H1 (cell line): Measurements from ENCODE around the gene C1orf21. TPM values are rescaled to one million over a fixed set of nuclear protein-coding genes. Genes with fewer than 3 reads are reported as not detected.
A peak's percentile ranks its signal among the peaks of the same experiment; 100 is the strongest.

Experiments used
- CTCF ChIA-PET: fragments of 300-600 bp; sonication (Branson Sonifier 250); formaldehyde crosslinking; loops from one replicate; lab custom pipeline; 2021; ENCODE audit not compliant: partially characterized antibody; lab: Charles Lee
- POLR2A ChIA-PET: fragments of 300-600 bp; sonication (Branson Sonifier 250); formaldehyde crosslinking; loops from one replicate; lab custom pipeline; 2021; ENCODE audit warnings: inconsistent platforms; ENCODE audit not compliant: partially characterized antibody; lab: Charles Lee
- DNase-seq, 2 experiments: peaks; one replicate each; pipeline versions ENCODE4 v3.0.0 to v3.0.0-alpha.2; 2010 to 2022; ENCODE audit warnings: low spot score in 2 of 2, low read depth in 1 of 2, mixed read lengths in 1 of 2
- FAIRE-seq: peaks from 2 replicates; lab custom pipeline; 2011; peaks lifted over from hg19 to GRCh38; lab: Jason Lieb, UNC
- H2AFZ ChIP-seq: 2 replicates; pipeline ENCODE4 v1.8.1; 2012; ENCODE audit warnings: low read length, inconsistent platforms
- H2AK5ac ChIP-seq: 2 replicates; pipeline ENCODE4 v1.6.1; 2013; ENCODE audit warnings: low read depth, low read length
- H2BK120ac ChIP-seq: replicated peaks from 2 replicates; pipeline ENCODE3; 2013; ENCODE audit warnings: low read depth, low read length, inconsistent platforms
- H2BK12ac ChIP-seq: 2 replicates; pipeline ENCODE4 v1.6.1; 2013; ENCODE audit warnings: low read depth, low read length
- H2BK15ac ChIP-seq: 2 replicates; pipeline ENCODE4 v1.6.1; 2013; ENCODE audit warnings: low read length
- H2BK20ac ChIP-seq: 2 replicates; pipeline ENCODE4 v1.6.1; 2013; ENCODE audit warnings: low read length
- H2BK5ac ChIP-seq: 2 replicates; pipeline ENCODE4 v1.6.1; 2013; ENCODE audit warnings: low read depth, low read length
- H3K14ac ChIP-seq: 2 replicates; pipeline ENCODE4 v1.6.1; 2013; ENCODE audit warnings: inconsistent platforms; ENCODE audit not compliant: insufficient read length
- H3K18ac ChIP-seq: 2 replicates; pipeline ENCODE4 v1.6.1; 2013; ENCODE audit warnings: low read length; ENCODE audit errors: extremely low read depth
- H3K23ac ChIP-seq: 2 replicates; pipeline ENCODE4 v1.6.1; 2013; ENCODE audit warnings: inconsistent platforms; ENCODE audit not compliant: insufficient read length
- H3K23me2 ChIP-seq: 2 replicates; pipeline ENCODE4 v1.6.1; 2013; ENCODE audit warnings: low read depth, low read length
- H3K27ac ChIP-seq: 2 replicates; pipeline ENCODE4 v1.6.1; 2011; ENCODE audit warnings: low read depth, low read length, inconsistent platforms
- H3K27me3 ChIP-seq, 4 experiments: replicated peaks in 1 of 4; 1 replicate in 1 of 4; 2 replicates in 3 of 4; pipeline versions ENCODE4 v1.6.1 to v1.8.1; 2011 to 2013; ENCODE audit warnings: low read length in 3 of 4, mild to moderate bottlenecking in 3 of 4, inconsistent platforms in 2 of 4, mixed read lengths in 2 of 4, moderate library complexity in 1 of 4; ENCODE audit not compliant: control insufficient read depth in 3 of 4, insufficient read depth in 3 of 4; ENCODE audit errors: extremely low read depth in 1 of 4
- H3K36me3 ChIP-seq, 4 experiments: 2 replicates each; pipeline versions ENCODE4 v1.6.1 to v1.8.1; 2011 to 2013; ENCODE audit warnings: mild to moderate bottlenecking in 4 of 4, low read length in 3 of 4, moderate library complexity in 2 of 4, control low read depth in 1 of 4, inconsistent platforms in 1 of 4; ENCODE audit not compliant: insufficient read depth in 4 of 4, control insufficient read depth in 2 of 4
- H3K4ac ChIP-seq: replicated peaks from 2 replicates; pipeline ENCODE3; 2013; ENCODE audit warnings: low read length, low read depth, mixed read lengths, inconsistent platforms; ENCODE audit not compliant: insufficient read length
- H3K4me1 ChIP-seq, 4 experiments: replicated peaks in 1 of 4; 1 replicate in 1 of 4; 2 replicates in 3 of 4; pipeline versions ENCODE4 v1.6.1 to v1.8.1; 2011 to 2013; ENCODE audit warnings: low read length in 3 of 4, inconsistent platforms in 2 of 4, mixed read lengths in 1 of 4; ENCODE audit not compliant: insufficient read depth in 4 of 4, control insufficient read depth in 3 of 4
- H3K4me2 ChIP-seq, 2 experiments: 2 replicates each; pipeline versions ENCODE4 v1.6.1 to v1.8.1; 2011 to 2013; ENCODE audit warnings: low read depth in 2 of 2, low read length in 2 of 2, control low read depth in 1 of 2, inconsistent platforms in 1 of 2, mild to moderate bottlenecking in 1 of 2; ENCODE audit not compliant: insufficient read depth in 1 of 2
- H3K4me3 ChIP-seq, 4 experiments: fragments of 200-600, 300-600 bp in 1 of 4; sonication (generic), shearing (Covaris generic), sonication (Bioruptor Twin) in 1 of 4; 2 replicates each; pipeline versions ENCODE4 v1.5.1 to v1.8.1; 2011 to 2016; ENCODE audit warnings: low read length in 4 of 4, low read depth in 3 of 4, control low read depth in 2 of 4, inconsistent platforms in 2 of 4, mild to moderate bottlenecking in 2 of 4, mixed read lengths in 1 of 4, moderate library complexity in 1 of 4; ENCODE audit not compliant: insufficient read depth in 2 of 4; ENCODE audit errors: extremely low read depth in 1 of 4
- H3K56ac ChIP-seq: replicated peaks from 2 replicates; pipeline ENCODE3; 2013; ENCODE audit warnings: low read depth, mild to moderate bottlenecking, mixed read lengths, low read length, inconsistent platforms; ENCODE audit not compliant: insufficient read length
- H3K79me1 ChIP-seq: 2 replicates; pipeline ENCODE4 v1.6.1; 2013; ENCODE audit warnings: low read depth, low read length, control low read depth
- H3K79me2 ChIP-seq, 2 experiments: 2 replicates each; pipeline versions ENCODE4 v1.6.1 to v1.8.1; 2012 to 2013; ENCODE audit warnings: low read length in 2 of 2, mild to moderate bottlenecking in 2 of 2, inconsistent platforms in 1 of 2; ENCODE audit not compliant: insufficient read depth in 2 of 2, control insufficient read depth in 1 of 2
- H3K9ac ChIP-seq, 4 experiments: replicated peaks in 1 of 4; 1 replicate in 1 of 4; 2 replicates in 3 of 4; pipeline versions ENCODE4 v1.6.1 to v1.8.1; 2011 to 2013; ENCODE audit warnings: low read depth in 3 of 4, low read length in 3 of 4, control low read depth in 2 of 4, mild to moderate bottlenecking in 2 of 4, moderate library complexity in 2 of 4, inconsistent platforms in 1 of 4; ENCODE audit errors: extremely low read depth in 1 of 4
- H3K9me3 ChIP-seq, 2 experiments: 2 replicates each; pipeline versions ENCODE4 v1.6.1 to v1.8.1; 2012 to 2013; ENCODE audit warnings: mild to moderate bottlenecking in 2 of 2, moderate library complexity in 2 of 2, control low read depth in 1 of 2, inconsistent platforms in 1 of 2, low read depth in 1 of 2, low read length in 1 of 2, mixed read lengths in 1 of 2; ENCODE audit not compliant: insufficient read depth in 2 of 2
- H4K20me1 ChIP-seq, 2 experiments: replicated peaks in 1 of 2; 2 replicates each; pipeline versions ENCODE3 to v1.8.1; 2011 to 2013; ENCODE audit warnings: inconsistent platforms in 2 of 2, low read length in 2 of 2, mild to moderate bottlenecking in 1 of 2; ENCODE audit not compliant: insufficient read depth in 2 of 2, control insufficient read depth in 1 of 2
- H4K5ac ChIP-seq: 2 replicates; pipeline ENCODE4 v1.6.1; 2013; ENCODE audit warnings: low read length, low read depth, mixed read lengths, inconsistent platforms; ENCODE audit not compliant: insufficient read length
- H4K8ac ChIP-seq: 2 replicates; pipeline ENCODE4 v1.8.0; 2013; ENCODE audit warnings: mild to moderate bottlenecking, moderate library complexity, low read length, inconsistent platforms; ENCODE audit not compliant: insufficient read depth; ENCODE audit errors: extremely low read depth
- H4K91ac ChIP-seq: replicated peaks from 2 replicates; pipeline ENCODE3; 2013; ENCODE audit warnings: low read length, mixed read lengths, inconsistent platforms; ENCODE audit not compliant: insufficient read length
- CBX5 ChIP-seq: fragments of 300-800, 300-1000 bp; sonication (generic); IDR thresholded peaks from 2 replicates; pipeline ENCODE4 v1.7.1; 2016; ENCODE audit warnings: antibody characterized with exemption, low read length, low read depth
- RAD21 ChIP-seq, 2 experiments: IDR thresholded peaks in 1 of 2; conservative IDR thresholded peaks in 1 of 2; 2 replicates each; pipeline ENCODE4 v1.6.1; 2011; ENCODE audit warnings: low read depth in 2 of 2, low read length in 2 of 2, improper control_type of control experiment in 1 of 2, inconsistent platforms in 1 of 2, mild to moderate bottlenecking in 1 of 2, moderate library complexity in 1 of 2
- WGBS, 2 experiments: shearing (Covaris generic) in 1 of 2; methylation state at CpG; one replicate each; pipeline versions ENCODE4 v1.1.6 to v1.1.7; 2013 to 2015; ENCODE audit warnings: low lambda C conversion rate in 2 of 2, mixed read lengths in 2 of 2, inconsistent platforms in 1 of 2, low coverage in 1 of 2, missing lambda C conversion rate in 1 of 2; ENCODE audit not compliant: insufficient replicate concordance in 2 of 2, insufficient coverage in 1 of 2, insufficient read length in 1 of 2; ENCODE audit errors: extremely low coverage in 1 of 2, missing lambda C conversion rate in 1 of 2; 5-methylcytosine and 5-hydroxymethylcytosine counted together
- polyA plus RNA-seq, 7 experiments: library from polyadenylated mRNA; depleted of rRNA in 3 of 7; stranded (reverse) in 5 of 7; unstranded in 2 of 7; fragments of >200 nt in 5 of 7; fragments of 200-250 nt in 2 of 7; gene quantifications; 1 replicate in 5 of 7; 2 replicates in 1 of 7; 4 replicates in 1 of 7; pipeline versions ENCODE4 v1.2.1 to v1.2.3, GENCODE V29; 2011 to 2013; ENCODE audit warnings: missing spikeins in 2 of 7, mixed read lengths in 2 of 7
- total RNA-seq: library from RNA; stranded (reverse); fragmentation: NEBNext Ultra II Directional; extraction: Animal tissue kit (Norgen Biotek cat#: 25700); gene quantifications from 2 replicates; pipeline ENCODE4 v1.2.1, GENCODE V29; 2021
- TF ChIP-seq, protein P1 (sequence below): IDR thresholded peaks from 2 replicates; pipeline ENCODE4 v1.6.1; 2011; ENCODE audit warnings: low read length, improper control_type of control experiment

The C1orf21 gene
- total and polyA plus RNA-seq, 2 of the 8 experiments (the other 6 are each of a cell fraction or from before 2014, with no cell fraction given) = 16.6 to 51.0 TPM

DNA sequence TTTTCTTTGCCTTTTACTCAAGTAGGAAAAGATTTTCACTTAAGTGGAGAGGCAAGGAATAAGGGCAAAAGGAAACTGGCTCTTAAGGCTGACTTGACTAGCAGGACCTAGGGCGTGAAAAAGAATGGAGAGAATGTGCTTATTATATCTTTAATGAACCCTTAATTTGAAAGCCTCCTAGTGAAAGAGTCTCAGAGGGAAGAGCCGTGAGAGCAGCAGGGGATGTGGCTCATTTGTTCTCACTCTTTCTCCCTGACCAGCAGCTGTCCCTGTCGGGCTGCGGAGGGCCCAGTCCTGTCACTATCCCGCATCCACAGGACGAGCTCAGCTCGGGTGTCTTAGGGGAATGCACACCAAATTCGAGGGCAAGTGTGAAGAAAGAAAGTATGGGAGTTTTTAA is 187.8 kb downstream of the C1orf21 start:
- Histone ChIP-seq H2BK20ac (no peak overlapping the region), H4K5ac (no peak overlapping the region), H3K4me3 (no peak overlapping the region; a peak in 1 of 8 replicates), H2BK120ac (no peak overlapping the region), H4K91ac (no peak overlapping the region), H3K23ac (no peak overlapping the region), H3K79me2 (peaks cover 0 to 2% of the 10 kb centered on the region in 2 experiments; a peak in 1 of 4 replicates), H3K23me2 (no peaks in the 10 kb centered on the region), H2AK5ac (no peak overlapping the region), H2BK5ac (no peak overlapping the region), H3K14ac (no peak overlapping the region), H3K4ac (no peak overlapping the region), H3K79me1 (no peaks in the 10 kb centered on the region), H3K18ac (no peak overlapping the region), H2BK12ac (peak overlapping the region; percentile 35; the same call in 1 of the 2 replicates), H3K27ac (no peak overlapping the region), H4K8ac (no peak overlapping the region), H3K4me1 (peaks cover 0 to 9% (median 5%) of the 10 kb centered on the region in 4 experiments; a peak in 3 of 7 replicates), H4K20me1 (no peaks in the 10 kb centered on the region), H3K56ac (no peak overlapping the region), H3K4me2 (peak overlapping the region; percentile 4 to 17; a peak in 1 of 4 replicates), H2BK15ac (no peak overlapping the region), H3K9ac (no peak overlapping the region), H3K27me3 (no peaks in the 10 kb centered on the region), H3K9me3 (no peaks in the 10 kb centered on the region), H3K36me3 (no peaks in the 10 kb centered on the region), H2AFZ (no peak overlapping the region)
- 24% methylated on average over 8 of the region's 8 CpGs; no CpG with 5 or more reads in 1 of the 2 experiments for WGBS, 2 experiments
- DNase-seq (no peak), FAIRE-seq (peak; percentile 45)
- TF ChIP-seq, protein P1, sequence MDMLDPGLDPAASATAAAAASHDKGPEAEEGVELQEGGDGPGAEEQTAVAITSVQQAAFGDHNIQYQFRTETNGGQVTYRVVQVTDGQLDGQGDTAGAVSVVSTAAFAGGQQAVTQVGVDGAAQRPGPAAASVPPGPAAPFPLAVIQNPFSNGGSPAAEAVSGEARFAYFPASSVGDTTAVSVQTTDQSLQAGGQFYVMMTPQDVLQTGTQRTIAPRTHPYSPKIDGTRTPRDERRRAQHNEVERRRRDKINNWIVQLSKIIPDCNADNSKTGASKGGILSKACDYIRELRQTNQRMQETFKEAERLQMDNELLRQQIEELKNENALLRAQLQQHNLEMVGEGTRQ = no peak
- TF ChIP-seq CBX5 (no peak), RAD21 (IDR thresholded peaks at IDR 0.05 in 1 of 2, conservative IDR thresholded peaks at IDR 0.05 in 1 of 2; ENCODE audit: low read depth in 2 of 2, low read length in 2 of 2) (peak in 1 of 2 experiments; percentile 26; a peak in 1 of 4 replicates)
- ChIA-PET CTCF (interaction anchor here (0.7 to 1.4 kb wide), 3 partner anchors 11 to 349 kb away, joined by 3 read pairs; no protein-coding TSS in a partner anchor), POLR2A (no interaction called here)
